ENCODE results near the gene REELD1.

DNA sequence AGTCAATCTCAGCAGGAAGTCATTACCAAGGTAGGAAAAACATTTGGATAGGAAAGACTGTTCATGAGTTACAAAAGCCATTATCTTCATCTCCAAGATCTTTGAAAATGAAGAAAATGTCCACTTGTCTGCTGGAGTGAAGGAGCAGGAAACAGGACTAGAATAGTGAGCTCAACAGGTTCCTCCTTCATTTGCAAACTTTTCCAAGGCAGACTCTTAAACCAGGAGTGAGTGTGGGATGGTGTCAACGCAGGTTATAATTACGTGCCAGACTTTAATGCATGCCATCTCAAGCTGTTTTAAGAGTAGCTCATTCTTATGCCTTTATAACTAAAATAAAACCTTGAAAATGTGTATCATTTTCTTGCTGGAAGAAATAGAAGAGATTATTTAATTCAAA is 3.4 kb upstream of the REELD1 start:
- TF ChIP-seq, protein P1, sequence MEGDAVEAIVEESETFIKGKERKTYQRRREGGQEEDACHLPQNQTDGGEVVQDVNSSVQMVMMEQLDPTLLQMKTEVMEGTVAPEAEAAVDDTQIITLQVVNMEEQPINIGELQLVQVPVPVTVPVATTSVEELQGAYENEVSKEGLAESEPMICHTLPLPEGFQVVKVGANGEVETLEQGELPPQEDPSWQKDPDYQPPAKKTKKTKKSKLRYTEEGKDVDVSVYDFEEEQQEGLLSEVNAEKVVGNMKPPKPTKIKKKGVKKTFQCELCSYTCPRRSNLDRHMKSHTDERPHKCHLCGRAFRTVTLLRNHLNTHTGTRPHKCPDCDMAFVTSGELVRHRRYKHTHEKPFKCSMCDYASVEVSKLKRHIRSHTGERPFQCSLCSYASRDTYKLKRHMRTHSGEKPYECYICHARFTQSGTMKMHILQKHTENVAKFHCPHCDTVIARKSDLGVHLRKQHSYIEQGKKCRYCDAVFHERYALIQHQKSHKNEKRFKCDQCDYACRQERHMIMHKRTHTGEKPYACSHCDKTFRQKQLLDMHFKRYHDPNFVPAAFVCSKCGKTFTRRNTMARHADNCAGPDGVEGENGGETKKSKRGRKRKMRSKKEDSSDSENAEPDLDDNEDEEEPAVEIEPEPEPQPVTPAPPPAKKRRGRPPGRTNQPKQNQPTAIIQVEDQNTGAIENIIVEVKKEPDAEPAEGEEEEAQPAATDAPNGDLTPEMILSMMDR (IDR thresholded peaks at IDR 0.05; ENCODE audit: poor library complexity, severe bottlenecking), result no peak
- TF ChIP-seq, protein P2, sequence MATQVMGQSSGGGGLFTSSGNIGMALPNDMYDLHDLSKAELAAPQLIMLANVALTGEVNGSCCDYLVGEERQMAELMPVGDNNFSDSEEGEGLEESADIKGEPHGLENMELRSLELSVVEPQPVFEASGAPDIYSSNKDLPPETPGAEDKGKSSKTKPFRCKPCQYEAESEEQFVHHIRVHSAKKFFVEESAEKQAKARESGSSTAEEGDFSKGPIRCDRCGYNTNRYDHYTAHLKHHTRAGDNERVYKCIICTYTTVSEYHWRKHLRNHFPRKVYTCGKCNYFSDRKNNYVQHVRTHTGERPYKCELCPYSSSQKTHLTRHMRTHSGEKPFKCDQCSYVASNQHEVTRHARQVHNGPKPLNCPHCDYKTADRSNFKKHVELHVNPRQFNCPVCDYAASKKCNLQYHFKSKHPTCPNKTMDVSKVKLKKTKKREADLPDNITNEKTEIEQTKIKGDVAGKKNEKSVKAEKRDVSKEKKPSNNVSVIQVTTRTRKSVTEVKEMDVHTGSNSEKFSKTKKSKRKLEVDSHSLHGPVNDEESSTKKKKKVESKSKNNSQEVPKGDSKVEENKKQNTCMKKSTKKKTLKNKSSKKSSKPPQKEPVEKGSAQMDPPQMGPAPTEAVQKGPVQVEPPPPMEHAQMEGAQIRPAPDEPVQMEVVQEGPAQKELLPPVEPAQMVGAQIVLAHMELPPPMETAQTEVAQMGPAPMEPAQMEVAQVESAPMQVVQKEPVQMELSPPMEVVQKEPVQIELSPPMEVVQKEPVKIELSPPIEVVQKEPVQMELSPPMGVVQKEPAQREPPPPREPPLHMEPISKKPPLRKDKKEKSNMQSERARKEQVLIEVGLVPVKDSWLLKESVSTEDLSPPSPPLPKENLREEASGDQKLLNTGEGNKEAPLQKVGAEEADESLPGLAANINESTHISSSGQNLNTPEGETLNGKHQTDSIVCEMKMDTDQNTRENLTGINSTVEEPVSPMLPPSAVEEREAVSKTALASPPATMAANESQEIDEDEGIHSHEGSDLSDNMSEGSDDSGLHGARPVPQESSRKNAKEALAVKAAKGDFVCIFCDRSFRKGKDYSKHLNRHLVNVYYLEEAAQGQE (IDR thresholded peaks at IDR 0.05; ENCODE audit: borderline replicate concordance), result no peak
- TF ChIP-seq EP300 (conservative IDR thresholded peaks at IDR 0.05; ENCODE audit: poor library complexity, severe bottlenecking), result no peak
- no peak for TF ChIP-seq EZH2 (IDR thresholded peaks at IDR 0.05; ENCODE audit: borderline replicate concordance, insufficient read depth, low read length, poor library complexity, severe bottlenecking)
- no peak for TF ChIP-seq RAD21 (conservative IDR thresholded peaks at IDR 0.05)
- no peak for TF ChIP-seq POLR2AphosphoS5 (IDR thresholded peaks at IDR 0.05)
- TF ChIP-seq MXI1 (conservative IDR thresholded peaks at IDR 0.05; ENCODE audit: poor library complexity, severe bottlenecking), result no peak
- TF ChIP-seq TAF1 (IDR thresholded peaks at IDR 0.05; ENCODE audit: low read depth), result no peak
- TF ChIP-seq SMC3 (conservative IDR thresholded peaks at IDR 0.05; ENCODE audit: poor library complexity), result no peak
